Measurements from ENCODE around the gene ABR.

GRCh38 chr17:1029196-1029921 is 150.4 kb downstream of the ABR start:
- TF ChIP-seq, protein P1, sequence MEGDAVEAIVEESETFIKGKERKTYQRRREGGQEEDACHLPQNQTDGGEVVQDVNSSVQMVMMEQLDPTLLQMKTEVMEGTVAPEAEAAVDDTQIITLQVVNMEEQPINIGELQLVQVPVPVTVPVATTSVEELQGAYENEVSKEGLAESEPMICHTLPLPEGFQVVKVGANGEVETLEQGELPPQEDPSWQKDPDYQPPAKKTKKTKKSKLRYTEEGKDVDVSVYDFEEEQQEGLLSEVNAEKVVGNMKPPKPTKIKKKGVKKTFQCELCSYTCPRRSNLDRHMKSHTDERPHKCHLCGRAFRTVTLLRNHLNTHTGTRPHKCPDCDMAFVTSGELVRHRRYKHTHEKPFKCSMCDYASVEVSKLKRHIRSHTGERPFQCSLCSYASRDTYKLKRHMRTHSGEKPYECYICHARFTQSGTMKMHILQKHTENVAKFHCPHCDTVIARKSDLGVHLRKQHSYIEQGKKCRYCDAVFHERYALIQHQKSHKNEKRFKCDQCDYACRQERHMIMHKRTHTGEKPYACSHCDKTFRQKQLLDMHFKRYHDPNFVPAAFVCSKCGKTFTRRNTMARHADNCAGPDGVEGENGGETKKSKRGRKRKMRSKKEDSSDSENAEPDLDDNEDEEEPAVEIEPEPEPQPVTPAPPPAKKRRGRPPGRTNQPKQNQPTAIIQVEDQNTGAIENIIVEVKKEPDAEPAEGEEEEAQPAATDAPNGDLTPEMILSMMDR (IDR thresholded peaks at IDR 0.05) = no peak
- no peak for TF ChIP-seq ZFX (IDR thresholded peaks at IDR 0.05; ENCODE audit: borderline replicate concordance)

All from 22Rv1 (cell line).